Activated CD4-positive, alpha-beta T cell treated with anti-CD3 and anti-CD28 coated beads, Interleukin-2, amount 50 U/mL, for 4 hours (primary cell): ENCODE measurements around the gene BTN2A1.
"Not testable (repeated sequence)": the region's sequence is repeated elsewhere in the genome, so short reads cannot be mapped to it uniquely, and the experiment has no call there.

Source experiments
- DNase-seq, 2 experiments: peaks; one replicate each; pipeline ENCODE4 v3.0.0-alpha.2; 2020

Gene BTN2A1

DNA sequence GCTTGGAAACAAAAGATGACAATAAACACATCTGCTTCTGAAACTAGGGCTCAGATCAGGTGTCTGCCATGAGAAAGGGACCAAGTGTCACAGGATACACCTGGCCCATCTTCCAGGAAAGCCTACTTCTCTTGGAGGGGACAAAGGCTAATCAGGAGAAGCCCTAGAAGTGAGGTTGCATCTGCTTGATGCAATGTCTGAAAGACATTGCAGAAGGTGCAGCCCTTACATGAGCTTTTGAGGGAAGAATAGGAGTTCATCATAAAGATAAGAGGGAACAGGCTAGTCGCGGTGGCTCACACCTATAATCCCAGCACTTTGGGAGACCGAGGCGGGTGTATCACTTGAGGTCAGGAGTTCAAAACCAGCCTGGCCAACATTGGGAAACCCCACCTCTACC is 39.9 kb downstream of the BTN2A1 start:
- no peak for DNase-seq

DNA sequence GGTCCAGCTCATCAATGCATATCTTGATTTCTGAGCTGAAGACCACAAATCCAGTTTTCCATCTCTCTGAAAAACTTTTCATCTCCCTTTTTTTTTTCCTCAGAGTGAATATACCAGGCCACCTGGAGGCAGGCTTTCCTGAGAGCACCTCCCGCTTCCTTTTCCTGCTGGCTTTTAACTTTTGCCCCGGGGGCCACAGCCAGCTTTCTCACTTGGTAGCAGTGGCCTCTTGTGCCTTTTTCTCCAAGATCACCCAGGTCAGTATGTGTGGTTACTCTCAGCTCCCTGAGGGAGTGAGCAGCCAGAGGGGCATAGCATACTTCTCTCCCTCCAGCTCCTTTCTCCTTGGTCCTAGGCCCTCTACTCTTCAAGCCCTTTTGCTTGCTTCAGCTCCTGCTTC is 42.3 kb downstream of the BTN2A1 start, which contains the start of gene BTN1A1:
Gene BTN1A1, plus strand, starts transcription at position 202 of the 400 bp plus-strand sequence. CDS start 984 bp downstream, outside the sequence.
- no peak for DNase-seq

DNA sequence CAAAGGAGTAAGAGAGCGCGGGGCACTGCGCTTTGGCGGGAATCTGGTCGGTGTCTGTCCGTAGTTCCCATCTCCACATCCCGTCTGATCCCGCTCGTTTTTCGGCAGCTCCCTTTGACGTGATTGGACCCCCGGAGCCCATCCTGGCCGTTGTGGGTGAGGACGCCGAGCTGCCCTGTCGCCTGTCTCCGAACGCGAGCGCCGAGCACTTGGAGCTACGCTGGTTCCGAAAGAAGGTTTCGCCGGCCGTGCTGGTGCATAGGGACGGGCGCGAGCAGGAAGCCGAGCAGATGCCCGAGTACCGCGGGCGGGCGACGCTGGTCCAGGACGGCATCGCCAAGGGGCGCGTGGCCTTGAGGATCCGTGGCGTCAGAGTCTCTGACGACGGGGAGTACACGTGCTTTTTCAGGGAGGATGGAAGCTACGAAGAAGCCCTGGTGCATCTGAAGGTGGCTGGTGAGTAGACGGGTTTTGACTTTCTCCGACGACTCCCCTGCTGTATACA is 43.8 kb downstream of the BTN2A1 start:
- peak; percentile 7 to 27 for DNase-seq

DNA sequence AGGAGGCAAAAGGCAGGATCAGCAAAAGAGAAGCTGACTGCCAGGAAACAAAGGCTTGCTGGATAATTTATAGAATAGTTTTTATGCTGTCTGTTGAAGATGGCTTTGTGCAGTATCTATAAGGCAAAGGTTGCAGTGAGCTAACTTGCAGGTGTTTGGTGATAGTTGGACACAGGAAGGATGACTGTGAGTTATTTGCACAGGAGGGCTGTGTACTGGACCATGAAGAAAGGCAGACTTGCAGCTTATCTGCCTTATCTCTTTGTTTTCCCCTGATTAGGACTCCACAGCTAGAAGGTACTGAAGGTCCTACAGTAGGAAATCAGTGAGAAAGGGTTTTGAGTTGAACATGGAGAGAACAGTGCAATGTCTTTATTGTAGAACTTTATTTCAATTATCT is 44.4 kb downstream of the BTN2A1 start:
- DNase-seq, result no peak

DNA sequence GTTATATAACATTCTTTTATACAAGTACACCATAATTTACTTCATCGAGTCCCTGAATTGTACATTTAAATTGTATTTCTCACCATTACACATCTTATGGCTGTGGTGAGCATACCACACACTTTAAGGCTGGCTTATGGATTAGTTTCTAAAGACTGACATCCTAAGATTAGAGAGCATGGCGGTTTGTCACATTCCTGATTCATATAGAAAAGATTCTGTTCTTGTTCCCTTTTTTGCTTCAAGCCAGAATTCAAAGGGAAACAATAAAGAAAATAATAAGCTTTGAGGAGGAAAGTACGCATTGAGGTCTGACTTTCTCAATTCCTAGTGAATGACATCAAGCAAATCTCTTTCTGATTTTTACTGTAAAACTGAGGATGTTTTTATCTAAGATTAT is 44.9 kb downstream of the BTN2A1 start:
- DNase-seq, result no peak

DNA sequence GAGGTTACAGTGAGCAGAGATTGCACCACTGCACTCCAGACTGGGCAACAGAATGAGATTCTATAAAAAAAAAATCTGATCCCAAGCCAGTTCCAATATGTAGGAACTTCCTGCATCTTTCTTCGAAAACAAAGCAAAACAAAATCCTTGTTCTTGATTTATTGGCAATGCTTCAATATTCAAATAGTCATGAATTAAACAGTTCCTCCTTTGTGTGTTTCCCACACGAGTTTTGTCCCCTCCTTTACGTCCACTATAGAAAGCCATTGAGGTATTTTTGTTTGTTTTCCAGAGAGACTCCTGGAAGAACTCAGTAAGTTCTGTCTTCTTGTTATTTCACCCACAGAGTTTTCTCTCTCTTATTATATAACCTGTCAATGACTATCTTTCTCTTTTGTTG is 49.9 kb downstream of the BTN2A1 start:
- no peak for DNase-seq

DNA sequence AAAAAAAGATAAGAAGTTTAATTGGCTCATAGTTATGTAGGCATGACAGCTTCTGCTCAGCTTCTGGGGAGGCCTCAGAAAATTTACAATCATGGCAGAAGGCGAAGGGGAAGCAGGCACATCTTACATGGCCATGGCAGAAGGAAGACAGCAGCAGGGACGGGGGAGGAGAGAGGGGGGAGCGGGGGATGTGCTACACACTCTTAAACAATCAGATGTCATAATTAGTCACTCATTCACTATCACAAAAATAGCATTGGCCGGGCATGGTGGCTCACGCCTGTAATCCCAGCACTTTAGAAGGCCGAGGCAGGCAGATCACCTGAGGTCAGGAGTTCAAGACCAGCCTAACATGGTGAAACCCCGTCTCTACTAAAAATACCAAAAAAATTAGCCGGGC is 53.3 kb downstream of the BTN2A1 start:
- DNase-seq, result not testable (repeated sequence)

DNA sequence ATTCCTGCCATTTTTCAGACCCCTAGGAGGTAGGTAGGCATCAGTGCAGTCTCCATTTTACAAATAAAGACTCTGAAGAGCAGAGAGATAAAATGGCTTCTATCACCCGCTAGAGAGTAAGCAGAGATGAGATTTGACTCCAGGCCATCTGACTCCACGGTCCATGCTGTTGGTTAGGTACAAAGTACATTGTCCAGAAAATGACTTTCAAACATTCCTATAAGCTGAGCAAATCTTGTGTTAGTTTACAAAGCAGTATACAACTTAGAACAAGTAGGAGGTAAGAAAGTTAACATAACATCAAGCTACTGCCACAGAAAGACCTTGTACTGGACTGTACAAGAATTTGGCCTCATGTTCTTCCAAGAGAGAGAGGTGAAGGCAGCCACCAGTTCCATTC is 57.2 kb downstream of the BTN2A1 start:
- no peak for DNase-seq

DNA sequence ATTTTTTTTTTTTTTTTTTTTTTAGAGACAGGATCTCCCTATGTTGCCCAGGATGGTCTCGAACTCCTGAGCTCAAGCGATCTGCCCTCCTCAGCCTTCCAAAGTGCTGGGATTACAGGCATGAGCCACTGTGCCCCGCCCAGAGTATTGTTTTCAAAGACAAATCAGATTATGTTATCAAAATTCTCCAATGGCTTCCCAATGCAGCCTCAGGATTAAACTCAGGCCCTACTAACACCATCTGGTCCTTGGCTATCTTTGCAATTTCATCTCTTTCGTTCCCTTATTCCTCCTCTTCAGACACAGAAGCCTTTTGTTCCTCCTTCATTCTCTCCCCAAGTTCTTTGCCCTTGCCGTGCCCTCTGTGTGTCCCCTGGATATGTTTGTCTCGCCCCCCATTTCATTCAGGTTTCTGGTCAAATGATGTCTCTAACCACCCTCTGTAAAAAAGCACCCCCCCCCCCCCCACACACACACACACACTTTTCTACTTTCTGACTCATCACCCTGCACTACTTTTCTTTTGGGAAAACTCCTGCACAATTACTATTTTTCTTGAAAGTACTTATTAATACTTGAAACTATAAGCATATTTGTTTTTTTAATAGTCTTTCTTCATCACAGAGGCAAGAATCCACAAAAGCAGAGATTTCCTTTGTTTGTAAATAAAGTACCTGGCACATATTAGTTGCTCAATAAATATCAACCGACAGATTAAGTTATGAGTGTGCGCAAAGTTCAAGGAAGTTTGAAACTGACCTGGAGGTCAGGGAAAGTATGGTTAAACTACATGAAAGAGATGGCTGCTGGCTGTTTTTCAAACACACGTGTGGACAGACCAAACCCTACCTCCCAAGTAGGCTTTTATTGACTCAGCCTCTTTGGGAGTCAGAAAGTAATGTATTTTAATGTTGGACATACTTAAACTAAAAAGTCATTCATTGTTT is 59.0 kb downstream of the BTN2A1 start:
- DNase-seq, result no peak
